Placental pericyte (primary cell): ENCODE measurements around the gene BCOR. TPM values are rescaled to one million over a fixed set of nuclear protein-coding genes. Genes with fewer than 3 reads are reported as not detected.

Source experiments
- total RNA-seq: library from RNA; depleted of rRNA; stranded (reverse); fragments of >200 nt; gene quantifications from 2 replicates; pipeline ENCODE4 v1.2.3, GENCODE V29; 2012

The BCOR gene
- 16.8 and 16.9 TPM in 2 replicates for total RNA-seq

DNA sequence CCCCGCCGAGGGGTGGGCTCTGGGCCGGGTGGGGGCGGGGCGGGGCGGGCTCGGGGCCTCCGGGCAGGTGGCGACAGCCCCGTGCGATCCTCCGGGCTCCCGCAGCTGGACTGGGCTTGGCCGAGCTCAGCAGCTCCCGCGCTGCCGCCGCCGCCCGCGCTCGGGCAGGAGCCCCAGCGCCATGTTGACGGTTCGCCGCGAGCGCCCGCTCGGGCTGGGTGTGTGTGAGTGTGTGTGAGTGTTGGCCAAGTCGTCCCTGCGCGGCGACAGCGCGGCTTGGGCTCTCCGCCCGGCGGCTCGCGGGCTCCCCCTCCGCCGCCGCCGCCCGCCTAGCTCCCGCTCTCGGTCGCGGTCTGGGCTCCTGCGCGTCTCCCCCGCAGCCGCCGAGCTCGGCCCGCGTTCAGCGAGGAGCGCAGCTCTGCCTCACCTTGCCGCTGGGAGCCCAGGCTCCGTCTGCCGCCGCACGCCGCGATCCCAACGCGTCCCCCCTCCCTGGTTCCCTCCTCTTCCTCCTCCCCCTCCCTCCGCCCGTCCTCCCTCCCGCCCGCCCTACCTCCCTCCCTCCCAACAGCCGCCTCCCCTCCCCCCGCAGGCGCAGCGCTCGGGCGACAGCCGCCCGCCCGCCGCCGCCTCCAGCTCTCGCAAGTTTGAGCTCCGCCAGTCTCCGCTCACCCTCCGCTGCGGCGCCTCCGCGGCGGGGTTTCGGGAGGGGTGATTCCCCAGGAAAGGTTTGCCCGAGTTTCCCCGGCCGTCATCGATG is at the start of gene BCOR:
Gene BCOR, minus strand, starts transcription at position 455 of the 760 bp plus-strand sequence. CDS start 20,029 bp downstream, outside the sequence.

